IPS-11a (cell line): Measurements from ENCODE around the gene APELA.
"Not testable (repeated sequence)": the region's sequence is repeated elsewhere in the genome, so short reads cannot be mapped to it uniquely, and the experiment has no call there.

Experiments
- H3K4me3 ChIP-seq: one replicate; pipeline ENCODE4 v1.5.1; 2013; ENCODE audit warnings: low read depth, low read length, control low read depth

The APELA gene

GRCh38 chr4:164876700-164877324 lies at the start of gene APELA:
TSS of gene APELA (plus strand) at chr4:164877178. CDS start at chr4:164877332, 154 bp downstream.
- H3K4me3 ChIP-seq: peak within 1 kb of the TSS; percentile 42

GRCh38 chr4:164828955-164829354 lies 48.0 kb upstream of the APELA start:
- H3K4me3 ChIP-seq: no peak overlapping the region

GRCh38 chr4:164846566-164846965 lies 30.4 kb upstream of the APELA start:
- no peak overlapping the region for H3K4me3 ChIP-seq

- H3K4me3 ChIP-seq: no peak overlapping the region
These were observed 30.0 kb upstream of the APELA start for GRCh38 chr4:164847016-164847415.

GRCh38 chr4:164847967-164848649 lies 28.9 kb upstream of the APELA start:
- no peak overlapping the region for H3K4me3 ChIP-seq

- no peak overlapping the region for H3K4me3 ChIP-seq
These were observed 20.6 kb upstream of the APELA start for GRCh38 chr4:164856396-164856795.

- no peak overlapping the region for H3K4me3 ChIP-seq
These were observed 10.0 kb upstream of the APELA start for GRCh38 chr4:164866817-164867490.

GRCh38 chr4:164871673-164872072 lies 5.3 kb upstream of the APELA start:
- H3K4me3 ChIP-seq: no peak overlapping the region

GRCh38 chr4:164872481-164872880 lies 4.5 kb upstream of the APELA start:
- no peak overlapping the region for H3K4me3 ChIP-seq

GRCh38 chr4:164874789-164875188 lies 2.2 kb upstream of the APELA start:
- no peak overlapping the region for H3K4me3 ChIP-seq

- H3K4me3 ChIP-seq: no peak overlapping the region
These were observed 3.7 kb downstream of the APELA start for GRCh38 chr4:164880489-164881262.

- no peak overlapping the region for H3K4me3 ChIP-seq
These were observed 11.2 kb downstream of the APELA start for GRCh38 chr4:164888096-164888715.

GRCh38 chr4:164890691-164891090 lies 13.7 kb downstream of the APELA start:
- H3K4me3 ChIP-seq: no peak overlapping the region

- H3K4me3 ChIP-seq: no peak overlapping the region
These were observed 15.0 kb downstream of the APELA start for GRCh38 chr4:164892018-164892417.

- no peak overlapping the region for H3K4me3 ChIP-seq
These were observed 17.7 kb downstream of the APELA start for GRCh38 chr4:164894702-164895101.

- no peak overlapping the region for H3K4me3 ChIP-seq
These were observed 25.6 kb downstream of the APELA start for GRCh38 chr4:164902608-164903007.

- H3K4me3 ChIP-seq: no peak overlapping the region
These were observed 27.4 kb downstream of the APELA start for GRCh38 chr4:164904336-164904735.

GRCh38 chr4:164904941-164905340 lies 28.0 kb downstream of the APELA start:
- no peak overlapping the region for H3K4me3 ChIP-seq

GRCh38 chr4:164906368-164906767 lies 29.4 kb downstream of the APELA start:
- H3K4me3 ChIP-seq: no peak overlapping the region

GRCh38 chr4:164913506-164913905 lies 36.5 kb downstream of the APELA start:
- not testable (repeated sequence) for H3K4me3 ChIP-seq

- H3K4me3 ChIP-seq: no peak overlapping the region
These were observed 42.0 kb downstream of the APELA start for GRCh38 chr4:164918956-164919355.
